PC-9 (cell line): ENCODE results near the gene TRIO. TPM values are rescaled to one million over a fixed set of nuclear protein-coding genes. Genes with fewer than 3 reads are reported as not detected.

Experiments used
- BruUV-seq: library from RNA; stranded (reverse); fragments of 400-500 nt; replicated peaks from 2 replicates; lab custom pipeline; 2021; lab: Mats Ljungman, UMichigan
- CTCF ChIA-PET: fragments of 300-600 bp; sonication (Branson Sonifier 250); formaldehyde crosslinking; loops from one replicate; lab custom pipeline; 2022; ENCODE audit warnings: antibody characterized with exemption; lab: Charles Lee
- POLR2A ChIA-PET: fragments of 300-600 bp; sonication (Branson Sonifier 250); formaldehyde crosslinking; loops from one replicate; lab custom pipeline; 2022; ENCODE audit warnings: antibody characterized with exemption; ENCODE audit not compliant: unreplicated experiment; lab: Charles Lee
- DNase-seq, 2 experiments: peaks; one replicate each; pipeline versions ENCODE4 v3.0.0 to v3.0.0-alpha.2; 2015 to 2022; ENCODE audit warnings: mixed read lengths in 1 of 2
- H2AFZ ChIP-seq: fragments of 200-600 bp; sonication (generic); 2 replicates; pipeline ENCODE4 v1.8.1; 2017; ENCODE audit warnings: antibody characterized with exemption
- H3F3A ChIP-seq: fragments of 200-600 bp; sonication (generic); 2 replicates; pipeline ENCODE4 v1.8.1; 2017; ENCODE audit warnings: antibody characterized with exemption, mild to moderate bottlenecking, low read depth; ENCODE audit not compliant: insufficient read depth
- H3K27ac ChIP-seq: fragments of 200-600 bp; sonication (generic); 2 replicates; pipeline ENCODE4 v1.6.1; 2016; ENCODE audit warnings: mixed run types
- H3K27me3 ChIP-seq: fragments of 200-600 bp; sonication (generic); 2 replicates; pipeline ENCODE4 v1.6.1; 2016; ENCODE audit warnings: low read depth, mixed run types; ENCODE audit not compliant: insufficient read depth
- H3K36me3 ChIP-seq: fragments of 200-600 bp; sonication (generic); 2 replicates; pipeline ENCODE4 v1.6.1; 2016; ENCODE audit warnings: low read depth, mixed run types
- H3K4me1 ChIP-seq: fragments of 200-600 bp; sonication (generic); replicated peaks from 2 replicates; pipeline ENCODE4 v1.6.1; 2016; ENCODE audit warnings: mixed run types; ENCODE audit not compliant: insufficient read depth
- H3K4me2 ChIP-seq: fragments of 200-600 bp; sonication (generic); 2 replicates; pipeline ENCODE4 v1.6.1; 2017; ENCODE audit warnings: mixed run types
- H3K4me3 ChIP-seq: fragments of 200-600 bp; sonication (generic); 2 replicates; pipeline ENCODE4 v1.6.1; 2016; ENCODE audit warnings: mixed run types
- H3K79me2 ChIP-seq: fragments of 200-600 bp; sonication (generic); 2 replicates; pipeline ENCODE4 v1.6.1; 2017; ENCODE audit warnings: low read depth, mixed run types
- H3K9me2 ChIP-seq: fragments of 200-600 bp; sonication (generic); 2 replicates; pipeline ENCODE4 v1.8.1; 2017; ENCODE audit warnings: mild to moderate bottlenecking; ENCODE audit not compliant: insufficient read depth
- H3K9me3 ChIP-seq: fragments of 200-600 bp; sonication (generic); 2 replicates; pipeline ENCODE4 v1.8.1; 2016; ENCODE audit warnings: low read depth; ENCODE audit not compliant: insufficient read depth
- H4K20me1 ChIP-seq: fragments of 200-600 bp; sonication (generic); 2 replicates; pipeline ENCODE4 v1.8.1; 2017; ENCODE audit not compliant: insufficient read depth
- EZH2 ChIP-seq: fragments of 200-600 bp; sonication (generic); IDR thresholded peaks from 2 replicates; pipeline ENCODE4 v1.8.0; 2017; ENCODE audit warnings: antibody characterized with exemption, low read depth
- intact Hi-C: fragments of 100-400 bp; cut with micrococcal nuclease; formaldehyde crosslinking; loops from one replicate; pipeline ENCODE4 v1.10.0; 2022; ENCODE audit not compliant: unreplicated experiment
- total RNA-seq: library from RNA; stranded (reverse); gene quantifications from 2 replicates; pipeline ENCODE4 v1.2.3, GENCODE V29; 2021
- TF ChIP-seq, protein P1 (sequence below): fragments of 200-600 bp; sonication (generic); conservative IDR thresholded peaks from 2 replicates; pipeline ENCODE4 v1.6.1; 2017; ENCODE audit warnings: mixed run types, antibody characterized with exemption, mild to moderate bottlenecking, moderate library complexity

TRIO gene
- total RNA-seq, 1 experiment from 2014 or later, result 596 TPM

DNA sequence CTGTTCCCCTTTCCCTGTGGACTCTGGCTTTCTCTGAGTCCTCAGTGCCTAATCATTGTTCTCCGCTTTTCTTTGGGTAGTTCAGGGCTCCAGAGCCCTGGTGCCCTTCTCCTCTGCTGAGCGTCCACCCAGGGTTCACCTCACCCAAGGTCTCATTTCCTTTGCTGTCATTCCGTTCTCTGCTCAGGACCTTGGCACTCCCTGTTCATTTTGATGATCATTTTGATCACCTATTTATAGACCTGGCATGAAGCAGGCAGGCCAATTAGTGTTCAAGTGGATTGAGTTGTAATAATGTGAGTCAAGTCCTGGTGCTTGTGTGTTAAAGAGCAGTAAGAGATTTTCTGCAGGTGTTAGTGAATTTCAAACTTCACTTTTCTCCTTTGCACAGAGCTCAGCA lies 3.6 kb downstream of the TRIO start:
- intact Hi-C loops, result no loop called here
- CTCF ChIA-PET, result interaction anchor here (0.8 to 0.9 kb wide), 2 partner anchors 81 to 123 kb away, joined by 3 to 4 read pairs; no protein-coding TSS in a partner anchor
- POLR2A ChIA-PET, result interaction anchor here (0.6 to 1.8 kb wide), 8 partner anchors 9 to 119 kb away, joined by 3 to 45 read pairs (median 4); no protein-coding TSS in a partner anchor
- Histone ChIP-seq H3K36me3 (peaks cover 7% of the 10 kb centered on the region; the same call in 1 of the 2 replicates), H2AFZ (no peak overlapping the region), H3K4me3 (peak overlapping the region; percentile 99; the same call in 1 of the 2 replicates), H3K27ac (no peak overlapping the region), H3K9me3 (no peaks in the 10 kb centered on the region), H3K9me2 (no peaks in the 10 kb centered on the region), H3K4me2 (peak overlapping the region; percentile 88), H3K79me2 (peaks cover 80% of the 10 kb centered on the region), H3K4me1 (peaks cover 44% of the 10 kb centered on the region), H4K20me1 (peaks cover 64% of the 10 kb centered on the region), H3K27me3 (no peaks in the 10 kb centered on the region), H3F3A (peaks cover 12% of the 10 kb centered on the region; the same call in 1 of the 2 replicates)
- no peak for DNase-seq
- TF ChIP-seq, protein P1, sequence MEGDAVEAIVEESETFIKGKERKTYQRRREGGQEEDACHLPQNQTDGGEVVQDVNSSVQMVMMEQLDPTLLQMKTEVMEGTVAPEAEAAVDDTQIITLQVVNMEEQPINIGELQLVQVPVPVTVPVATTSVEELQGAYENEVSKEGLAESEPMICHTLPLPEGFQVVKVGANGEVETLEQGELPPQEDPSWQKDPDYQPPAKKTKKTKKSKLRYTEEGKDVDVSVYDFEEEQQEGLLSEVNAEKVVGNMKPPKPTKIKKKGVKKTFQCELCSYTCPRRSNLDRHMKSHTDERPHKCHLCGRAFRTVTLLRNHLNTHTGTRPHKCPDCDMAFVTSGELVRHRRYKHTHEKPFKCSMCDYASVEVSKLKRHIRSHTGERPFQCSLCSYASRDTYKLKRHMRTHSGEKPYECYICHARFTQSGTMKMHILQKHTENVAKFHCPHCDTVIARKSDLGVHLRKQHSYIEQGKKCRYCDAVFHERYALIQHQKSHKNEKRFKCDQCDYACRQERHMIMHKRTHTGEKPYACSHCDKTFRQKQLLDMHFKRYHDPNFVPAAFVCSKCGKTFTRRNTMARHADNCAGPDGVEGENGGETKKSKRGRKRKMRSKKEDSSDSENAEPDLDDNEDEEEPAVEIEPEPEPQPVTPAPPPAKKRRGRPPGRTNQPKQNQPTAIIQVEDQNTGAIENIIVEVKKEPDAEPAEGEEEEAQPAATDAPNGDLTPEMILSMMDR, result no peak
- no peak for TF ChIP-seq EZH2
- BruUV-seq, result no TSS peak

DNA sequence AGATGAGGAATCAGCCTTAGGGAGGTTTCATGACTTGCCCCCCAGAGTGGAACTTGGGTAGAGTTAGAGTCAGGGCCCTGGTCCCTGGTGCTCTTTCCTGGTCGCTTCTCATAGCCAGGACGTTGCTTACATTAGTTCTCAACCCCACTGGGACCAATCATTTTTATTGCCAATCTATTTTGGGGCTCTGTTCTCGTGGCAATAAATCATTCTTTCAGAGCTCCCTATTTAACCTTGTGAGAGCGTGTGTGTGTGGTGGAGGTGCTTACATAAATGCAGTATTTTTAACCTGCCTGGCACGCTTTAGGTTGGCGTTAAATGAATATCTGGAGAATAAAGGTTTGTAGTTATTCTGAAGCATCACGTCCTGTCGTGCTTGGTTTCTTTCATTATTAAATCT lies 4.1 kb downstream of the TRIO start:
- intact Hi-C loops, result no loop called here
- H3K9me3 ChIP-seq, result no peaks in the 10 kb centered on the region
- no peaks in the 10 kb centered on the region for H3K9me2 ChIP-seq
- H3K4me2 ChIP-seq, result peak overlapping the region; percentile 88
- H3K36me3 ChIP-seq, result peaks cover 7% of the 10 kb centered on the region; the same call in 1 of the 2 replicates
- no peak for TF ChIP-seq EZH2
- TF ChIP-seq, protein P1, result no peak
- no peak overlapping the region for H2AFZ ChIP-seq
- peaks cover 69% of the 10 kb centered on the region for H4K20me1 ChIP-seq
- ChIA-PET POLR2A (interaction anchor here (0.6 to 0.7 kb wide), 5 partner anchors 37 to 118 kb away, joined by 3 to 7 read pairs (median 3); no protein-coding TSS in a partner anchor), CTCF (interaction anchor here (0.8 to 1.0 kb wide), 3 partner anchors 24 to 123 kb away, joined by 3 to 10 read pairs (median 4); no protein-coding TSS in a partner anchor)
- DNase-seq, result no peak
- peaks cover 12% of the 10 kb centered on the region; the same call in 1 of the 2 replicates for H3F3A ChIP-seq
- peaks cover 43% of the 10 kb centered on the region for H3K4me1 ChIP-seq
- H3K27ac ChIP-seq, result no peak overlapping the region
- peak overlapping the region; percentile 99; the same call in 1 of the 2 replicates for H3K4me3 ChIP-seq
- no peaks in the 10 kb centered on the region for H3K27me3 ChIP-seq
- BruUV-seq, result no TSS peak
- peaks cover 85% of the 10 kb centered on the region for H3K79me2 ChIP-seq

DNA sequence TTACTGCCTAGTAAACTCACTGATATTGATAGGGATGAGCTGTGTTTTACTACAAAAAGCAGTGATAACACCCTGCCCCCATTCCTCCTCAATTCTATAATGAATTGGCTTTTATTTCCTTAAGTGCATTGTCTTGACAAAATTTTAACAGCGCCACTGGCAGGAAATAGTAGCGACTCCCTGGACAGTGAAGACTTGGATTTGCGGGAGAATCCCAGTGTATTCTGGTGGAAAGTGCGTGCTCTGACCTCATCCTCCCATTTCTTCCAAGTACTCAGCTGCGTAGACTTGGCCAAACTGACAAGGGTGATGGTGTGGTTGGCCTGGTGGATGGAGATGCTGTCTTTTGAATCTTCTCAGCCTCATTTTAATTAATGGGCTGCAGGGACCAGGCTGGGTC lies 5.3 kb downstream of the TRIO start:
- H3K27ac ChIP-seq, result no peak overlapping the region
- peak overlapping the region; percentile 88; the same call in 1 of the 2 replicates for H3K4me2 ChIP-seq
- DNase-seq, result no peak
- no peaks in the 10 kb centered on the region for H3K27me3 ChIP-seq
- intact Hi-C loops, result no loop called here
- peaks cover 7% of the 10 kb centered on the region; the same call in 1 of the 2 replicates for H3K36me3 ChIP-seq
- no peak overlapping the region for H2AFZ ChIP-seq
- peaks cover 19% of the 10 kb centered on the region; the same call in 1 of the 2 replicates for H3F3A ChIP-seq
- peaks cover 97% of the 10 kb centered on the region for H3K79me2 ChIP-seq
- POLR2A ChIA-PET, result interaction anchor here (0.7 kb wide), 1 partner anchor 110 kb away, joined by 4 read pairs; no protein-coding TSS in a partner anchor
- H3K4me3 ChIP-seq, result no peak overlapping the region
- CTCF ChIA-PET, result no interaction called here
- TF ChIP-seq EZH2, result no peak
- TF ChIP-seq, protein P1, result no peak
- H3K9me2 ChIP-seq, result no peaks in the 10 kb centered on the region
- peaks cover 80% of the 10 kb centered on the region for H4K20me1 ChIP-seq
- H3K4me1 ChIP-seq, result peaks cover 55% of the 10 kb centered on the region
- BruUV-seq, result no TSS peak
- H3K9me3 ChIP-seq, result no peaks in the 10 kb centered on the region
